ENCODE data around the gene SOAT2.

DNA sequence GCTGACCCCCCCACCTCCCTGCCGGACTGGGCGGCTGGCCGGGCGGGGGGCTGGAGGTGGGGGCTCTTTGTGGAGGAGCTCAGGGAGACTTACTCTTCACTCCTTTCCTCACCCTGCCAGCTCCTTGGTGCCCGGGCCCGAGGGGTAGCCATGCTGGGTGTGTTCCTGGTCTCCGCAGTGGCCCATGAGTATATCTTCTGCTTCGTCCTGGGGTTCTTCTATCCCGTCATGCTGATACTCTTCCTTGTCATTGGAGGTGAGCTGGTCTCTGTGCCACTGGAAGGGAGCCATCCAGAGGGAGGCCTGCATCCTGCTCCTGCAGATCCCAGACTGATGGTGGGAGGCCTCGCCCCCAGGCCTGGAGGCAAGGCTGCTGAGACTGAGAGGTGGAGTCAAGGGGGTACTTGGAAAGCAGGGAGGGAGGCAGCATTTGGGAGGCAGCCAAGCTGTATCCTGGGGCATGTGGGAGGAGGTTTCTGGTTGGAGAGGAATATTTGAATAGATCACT is 19.7 kb downstream of the SOAT2 start:
- TF ChIP-seq POLR2AphosphoS5 (IDR thresholded peaks at IDR 0.05; ENCODE audit: low read depth, low read length) (no peak), SIN3A (IDR thresholded peaks at IDR 0.05; ENCODE audit: borderline replicate concordance, insufficient read depth, low read depth, low read length) (no peak), TCF7L2 (IDR thresholded peaks at IDR 0.05; ENCODE audit: low read depth, low read length) (no peak), REST (IDR thresholded peaks at IDR 0.05; ENCODE audit: insufficient read depth in 1 of 2, low read depth in 2 of 2, low read length in 1 of 2) (no peak)
- TF ChIP-seq, protein P1, sequence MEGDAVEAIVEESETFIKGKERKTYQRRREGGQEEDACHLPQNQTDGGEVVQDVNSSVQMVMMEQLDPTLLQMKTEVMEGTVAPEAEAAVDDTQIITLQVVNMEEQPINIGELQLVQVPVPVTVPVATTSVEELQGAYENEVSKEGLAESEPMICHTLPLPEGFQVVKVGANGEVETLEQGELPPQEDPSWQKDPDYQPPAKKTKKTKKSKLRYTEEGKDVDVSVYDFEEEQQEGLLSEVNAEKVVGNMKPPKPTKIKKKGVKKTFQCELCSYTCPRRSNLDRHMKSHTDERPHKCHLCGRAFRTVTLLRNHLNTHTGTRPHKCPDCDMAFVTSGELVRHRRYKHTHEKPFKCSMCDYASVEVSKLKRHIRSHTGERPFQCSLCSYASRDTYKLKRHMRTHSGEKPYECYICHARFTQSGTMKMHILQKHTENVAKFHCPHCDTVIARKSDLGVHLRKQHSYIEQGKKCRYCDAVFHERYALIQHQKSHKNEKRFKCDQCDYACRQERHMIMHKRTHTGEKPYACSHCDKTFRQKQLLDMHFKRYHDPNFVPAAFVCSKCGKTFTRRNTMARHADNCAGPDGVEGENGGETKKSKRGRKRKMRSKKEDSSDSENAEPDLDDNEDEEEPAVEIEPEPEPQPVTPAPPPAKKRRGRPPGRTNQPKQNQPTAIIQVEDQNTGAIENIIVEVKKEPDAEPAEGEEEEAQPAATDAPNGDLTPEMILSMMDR (IDR thresholded peaks at IDR 0.05), result no peak

Measured in Panc1 (cell line).